Measurements from ENCODE around the gene CCDC12. TPM values are rescaled to one million over a fixed set of nuclear protein-coding genes. Genes with fewer than 3 reads are reported as not detected.

The CCDC12 gene
- total RNA-seq, 1 donor from 2014 or later: 33.0 TPM

DNA sequence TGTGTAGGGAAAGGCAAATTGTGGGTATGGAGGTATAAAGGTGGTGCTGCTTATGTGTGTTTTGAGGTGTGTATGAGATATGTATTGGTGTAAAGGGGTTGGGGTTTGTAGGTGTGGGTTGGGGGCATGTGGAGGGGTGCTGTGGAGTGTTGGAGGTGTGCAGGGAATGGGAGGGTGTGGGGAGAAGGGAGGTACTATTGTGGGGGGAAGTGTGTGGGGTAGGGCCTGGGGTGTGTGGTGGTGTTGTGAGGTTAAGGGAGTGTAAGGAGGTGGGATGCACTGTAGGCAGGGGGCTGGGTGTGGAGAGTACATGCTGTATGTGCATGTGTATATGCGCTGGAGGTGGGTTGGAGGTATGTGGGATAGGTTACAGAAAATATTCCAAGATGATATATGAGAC lies 15.7 kb downstream of the CCDC12 start:
- DNase-seq (ENCODE audit: low read depth): no peak
- Histone ChIP-seq H3K27me3 (ENCODE audit: control insufficient read depth, insufficient read depth, low read length) (no peaks in the 10 kb centered on the region), H3K36me3 (ENCODE audit: control insufficient read depth, insufficient read depth, low read length) (peaks cover 1% of the 10 kb centered on the region), H3K4me3 (ENCODE audit: low read depth, low read length) (no peak overlapping the region)
- TF ChIP-seq, protein P1, sequence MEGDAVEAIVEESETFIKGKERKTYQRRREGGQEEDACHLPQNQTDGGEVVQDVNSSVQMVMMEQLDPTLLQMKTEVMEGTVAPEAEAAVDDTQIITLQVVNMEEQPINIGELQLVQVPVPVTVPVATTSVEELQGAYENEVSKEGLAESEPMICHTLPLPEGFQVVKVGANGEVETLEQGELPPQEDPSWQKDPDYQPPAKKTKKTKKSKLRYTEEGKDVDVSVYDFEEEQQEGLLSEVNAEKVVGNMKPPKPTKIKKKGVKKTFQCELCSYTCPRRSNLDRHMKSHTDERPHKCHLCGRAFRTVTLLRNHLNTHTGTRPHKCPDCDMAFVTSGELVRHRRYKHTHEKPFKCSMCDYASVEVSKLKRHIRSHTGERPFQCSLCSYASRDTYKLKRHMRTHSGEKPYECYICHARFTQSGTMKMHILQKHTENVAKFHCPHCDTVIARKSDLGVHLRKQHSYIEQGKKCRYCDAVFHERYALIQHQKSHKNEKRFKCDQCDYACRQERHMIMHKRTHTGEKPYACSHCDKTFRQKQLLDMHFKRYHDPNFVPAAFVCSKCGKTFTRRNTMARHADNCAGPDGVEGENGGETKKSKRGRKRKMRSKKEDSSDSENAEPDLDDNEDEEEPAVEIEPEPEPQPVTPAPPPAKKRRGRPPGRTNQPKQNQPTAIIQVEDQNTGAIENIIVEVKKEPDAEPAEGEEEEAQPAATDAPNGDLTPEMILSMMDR (IDR thresholded peaks at IDR 0.05; ENCODE audit: insufficient read depth, low read length, poor library complexity, severe bottlenecking): no peak

- Histone ChIP-seq H3K27me3 (ENCODE audit: control insufficient read depth, insufficient read depth, low read length) (no peaks in the 10 kb centered on the region), H3K36me3 (ENCODE audit: control insufficient read depth, insufficient read depth, low read length) (peaks cover 1% of the 10 kb centered on the region), H3K4me3 (ENCODE audit: low read depth, low read length) (no peak overlapping the region)
- DNase-seq (ENCODE audit: low read depth): no peak
- TF ChIP-seq, protein P1 (IDR thresholded peaks at IDR 0.05; ENCODE audit: insufficient read depth, low read length, poor library complexity, severe bottlenecking): no peak
Observed at GRCh38 chr3:46960081-46960701, 16.4 kb downstream of the CCDC12 start.

GRCh38 chr3:46959161-46959511 lies 17.4 kb downstream of the CCDC12 start:
- Histone ChIP-seq H3K27me3 (ENCODE audit: control insufficient read depth, insufficient read depth, low read length) (no peaks in the 10 kb centered on the region), H3K4me3 (ENCODE audit: low read depth, low read length) (no peak overlapping the region), H3K36me3 (ENCODE audit: control insufficient read depth, insufficient read depth, low read length) (peaks cover 1% of the 10 kb centered on the region)
- no peak for DNase-seq (ENCODE audit: low read depth)
- TF ChIP-seq, protein P1 (IDR thresholded peaks at IDR 0.05; ENCODE audit: insufficient read depth, low read length, poor library complexity, severe bottlenecking): no peak

DNA sequence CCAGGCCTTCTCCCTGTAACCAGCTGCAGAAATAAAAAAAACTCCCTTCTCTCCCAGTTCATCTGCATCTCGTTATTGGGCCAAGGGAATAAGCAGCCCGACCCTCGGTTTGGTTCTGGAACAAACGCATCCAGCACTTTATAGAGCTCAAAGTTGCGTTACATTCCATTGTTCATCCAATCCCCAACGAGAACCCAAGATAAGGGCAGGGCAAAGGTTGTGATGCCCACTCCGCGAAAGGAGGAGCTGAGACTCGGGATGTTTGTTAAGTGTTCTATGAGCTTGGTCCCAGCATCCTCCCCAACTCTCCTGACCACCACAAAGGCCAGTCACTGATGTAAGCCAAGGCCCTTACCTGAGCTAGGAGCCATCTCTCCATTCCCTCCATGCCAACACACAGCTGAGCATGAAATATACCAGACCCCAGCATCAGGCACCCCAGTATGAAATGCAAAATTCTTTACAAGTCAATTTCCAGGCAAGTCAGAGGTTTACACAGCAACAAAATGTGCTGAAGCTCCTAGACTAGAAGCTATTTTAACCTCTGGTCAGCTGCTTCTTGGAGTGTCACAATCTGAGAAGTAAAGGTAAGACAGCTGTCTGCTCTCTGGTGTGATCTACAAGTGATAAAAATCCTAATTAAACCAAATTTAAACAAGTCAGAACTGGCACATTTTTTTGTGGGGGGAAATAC lies 17.9 kb downstream of the CCDC12 start:
- TF ChIP-seq, protein P1 (IDR thresholded peaks at IDR 0.05; ENCODE audit: insufficient read depth, low read length, poor library complexity, severe bottlenecking): no peak
- H3K36me3 ChIP-seq (ENCODE audit: control insufficient read depth, insufficient read depth, low read length): peaks cover 1% of the 10 kb centered on the region
- DNase-seq (ENCODE audit: low read depth): no peak

GRCh38 chr3:46957092-46957820 lies 19.3 kb downstream of the CCDC12 start:
- Histone ChIP-seq H3K4me3 (ENCODE audit: low read depth, low read length) (no peak overlapping the region), H3K36me3 (ENCODE audit: control insufficient read depth, insufficient read depth, low read length) (peaks cover 1% of the 10 kb centered on the region), H3K27me3 (ENCODE audit: control insufficient read depth, insufficient read depth, low read length) (no peaks in the 10 kb centered on the region)
- DNase-seq (ENCODE audit: low read depth): no peak
- TF ChIP-seq, protein P1 (IDR thresholded peaks at IDR 0.05; ENCODE audit: insufficient read depth, low read length, poor library complexity, severe bottlenecking): no peak

More for the DNA sequence above, 17.9 kb downstream of the CCDC12 start:
- no peaks in the 10 kb centered on the region for H3K27me3 ChIP-seq (ENCODE audit: control insufficient read depth, insufficient read depth, low read length)
- no peak overlapping the region for H3K4me3 ChIP-seq (ENCODE audit: low read depth, low read length)

Data from kidney epithelial cell (primary cell).